ENCODE data around the gene CANX.
"Not testable (repeated sequence)": the region's sequence is repeated elsewhere in the genome, so short reads cannot be mapped to it uniquely, and the experiment has no call there.

DNA sequence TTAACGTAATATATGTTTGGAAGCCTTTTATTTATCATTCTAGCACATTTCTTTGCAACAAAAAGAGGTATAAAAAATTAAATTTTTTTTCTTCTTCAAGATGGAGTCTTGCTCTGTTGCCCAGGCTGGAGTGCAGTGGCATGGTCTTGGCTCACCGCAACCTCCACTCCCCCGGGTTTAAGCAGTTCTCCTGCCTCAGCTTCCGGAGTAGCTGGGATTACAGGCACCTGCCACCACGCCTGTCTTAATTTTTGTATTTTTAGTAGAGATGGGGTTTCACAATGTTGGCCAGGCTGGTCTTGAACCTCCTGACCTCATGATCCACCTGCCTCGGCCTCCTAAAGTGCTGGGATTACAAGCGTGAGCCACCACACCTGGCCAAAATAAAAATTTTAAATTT is 45.3 kb downstream of the CANX start:
- TF ChIP-seq POLR2A (IDR thresholded peaks at IDR 0.05; ENCODE audit: low read depth, low read length); POLR2AphosphoS5 (IDR thresholded peaks at IDR 0.05; ENCODE audit: low read depth, low read length); PAX5 (IDR thresholded peaks at IDR 0.05; ENCODE audit: insufficient read depth, low read length, severe bottlenecking): not testable (repeated sequence)

All from GM12891 (cell line).